ENCODE measurements around the gene GTF2IRD1. TPM values are rescaled to one million over a fixed set of nuclear protein-coding genes. Genes with fewer than 3 reads are reported as not detected.
"Not testable (repeated sequence)": the region's sequence is repeated elsewhere in the genome, so short reads cannot be mapped to it uniquely, and the experiment has no call there.

GTF2IRD1 gene
- total RNA-seq, 2 donors from 2014 or later, result 2.3 to 3.5 TPM

- no peaks in the 10 kb centered on the region for H3K36me3 Mint-ChIP-seq (ENCODE audit: low read depth)
- H3K27ac Mint-ChIP-seq, result no peak overlapping the region
- H3K9me3 ChIP-seq (ENCODE audit: control insufficient read depth, low read length, poor library complexity, severe bottlenecking), result no peaks in the 10 kb centered on the region
- ATAC-seq, result no peak
- H3K4me3 Mint-ChIP-seq, result no peak overlapping the region
- DNase-seq, result no peak
- peaks cover 4% of the 10 kb centered on the region for H3K4me1 Mint-ChIP-seq
- H3K27me3 Mint-ChIP-seq, result no peaks in the 10 kb centered on the region
These were observed 41.7 kb downstream of the GTF2IRD1 start for GRCh38 chr7:74495112-74496086.

GRCh38 chr7:74496272-74496671, 42.6 kb downstream of the GTF2IRD1 start:
- Mint-ChIP-seq H3K36me3 (ENCODE audit: low read depth) (no peaks in the 10 kb centered on the region), H3K4me3 (no peak overlapping the region), H3K4me1 (peaks cover 4% of the 10 kb centered on the region), H3K27ac (no peak overlapping the region), H3K27me3 (no peaks in the 10 kb centered on the region)
- DNase-seq (no peak), ATAC-seq (no peak)
- H3K9me3 ChIP-seq (ENCODE audit: control insufficient read depth, low read length, poor library complexity, severe bottlenecking), result no peaks in the 10 kb centered on the region

- not testable (repeated sequence) for ATAC-seq; H3K4me1 Mint-ChIP-seq; H3K36me3 Mint-ChIP-seq (ENCODE audit: low read depth); H3K27ac Mint-ChIP-seq; H3K27me3 Mint-ChIP-seq; H3K4me3 Mint-ChIP-seq; H3K9me3 ChIP-seq (ENCODE audit: control insufficient read depth, low read length, poor library complexity, severe bottlenecking); DNase-seq
These were observed 43.1 kb downstream of the GTF2IRD1 start for GRCh38 chr7:74496773-74497172.

- Mint-ChIP-seq H3K4me1 (peaks cover 4% of the 10 kb centered on the region), H3K27ac (no peak overlapping the region), H3K27me3 (no peaks in the 10 kb centered on the region), H3K4me3 (no peak overlapping the region), H3K36me3 (ENCODE audit: low read depth) (no peaks in the 10 kb centered on the region)
- DNase-seq, result no peak
- H3K9me3 ChIP-seq (ENCODE audit: control insufficient read depth, low read length, poor library complexity, severe bottlenecking), result no peaks in the 10 kb centered on the region
- no peak for ATAC-seq
These were observed 44.6 kb downstream of the GTF2IRD1 start for GRCh38 chr7:74498354-74498753.

- DNase-seq (no peak), ATAC-seq (no peak)
- no peaks in the 10 kb centered on the region for H3K9me3 ChIP-seq (ENCODE audit: control insufficient read depth, low read length, poor library complexity, severe bottlenecking)
- Mint-ChIP-seq H3K27ac (no peak overlapping the region), H3K4me3 (no peak overlapping the region), H3K27me3 (no peaks in the 10 kb centered on the region), H3K36me3 (ENCODE audit: low read depth) (no peaks in the 10 kb centered on the region), H3K4me1 (peaks cover 4% of the 10 kb centered on the region)
These were observed 45.5 kb downstream of the GTF2IRD1 start for GRCh38 chr7:74498996-74499834.

GRCh38 chr7:74499835-74500388, 46.2 kb downstream of the GTF2IRD1 start:
- H3K9me3 ChIP-seq (ENCODE audit: control insufficient read depth, low read length, poor library complexity, severe bottlenecking), result no peaks in the 10 kb centered on the region
- H3K27me3 Mint-ChIP-seq, result no peaks in the 10 kb centered on the region
- ATAC-seq, result no peak

GRCh38 chr7:74501298-74501697, 47.6 kb downstream of the GTF2IRD1 start:
- Mint-ChIP-seq H3K36me3 (ENCODE audit: low read depth) (no peaks in the 10 kb centered on the region), H3K4me1 (peaks cover 3% of the 10 kb centered on the region), H3K27ac (no peak overlapping the region), H3K27me3 (no peaks in the 10 kb centered on the region), H3K4me3 (no peak overlapping the region)
- DNase-seq (no peak), ATAC-seq (no peak)
- H3K9me3 ChIP-seq (ENCODE audit: control insufficient read depth, low read length, poor library complexity, severe bottlenecking), result no peaks in the 10 kb centered on the region

More at GRCh38 chr7:74499835-74500388, 46.2 kb downstream of the GTF2IRD1 start:
- no peaks in the 10 kb centered on the region for H3K36me3 Mint-ChIP-seq (ENCODE audit: low read depth)
- no peak overlapping the region for H3K4me3 Mint-ChIP-seq
- peaks cover 4% of the 10 kb centered on the region for H3K4me1 Mint-ChIP-seq
- DNase-seq, result no peak
- no peak overlapping the region for H3K27ac Mint-ChIP-seq

GRCh38 chr7:74502216-74502891, 48.6 kb downstream of the GTF2IRD1 start:
- no peaks in the 10 kb centered on the region for H3K9me3 ChIP-seq (ENCODE audit: control insufficient read depth, low read length, poor library complexity, severe bottlenecking)
- H3K27me3 Mint-ChIP-seq, result no peaks in the 10 kb centered on the region
- H3K27ac Mint-ChIP-seq, result no peak overlapping the region
- peaks cover 2% of the 10 kb centered on the region for H3K4me1 Mint-ChIP-seq
- DNase-seq (no peak), ATAC-seq (no peak)
- H3K4me3 Mint-ChIP-seq, result no peak overlapping the region
- no peaks in the 10 kb centered on the region for H3K36me3 Mint-ChIP-seq (ENCODE audit: low read depth)

- H3K9me3 ChIP-seq (ENCODE audit: control insufficient read depth, low read length, poor library complexity, severe bottlenecking), result no peaks in the 10 kb centered on the region
- Mint-ChIP-seq H3K4me1 (no peaks in the 10 kb centered on the region), H3K4me3 (no peak overlapping the region), H3K27ac (no peak overlapping the region), H3K27me3 (no peaks in the 10 kb centered on the region), H3K36me3 (ENCODE audit: low read depth) (no peaks in the 10 kb centered on the region)
- no peak for ATAC-seq
- no peak for DNase-seq
These were observed 49.4 kb downstream of the GTF2IRD1 start for GRCh38 chr7:74503061-74503460.

GRCh38 chr7:74503943-74504342, 50.2 kb downstream of the GTF2IRD1 start:
- DNase-seq (no peak), ATAC-seq (no peak)
- H3K4me1 Mint-ChIP-seq, result no peaks in the 10 kb centered on the region
- no peaks in the 10 kb centered on the region for H3K27me3 Mint-ChIP-seq
- no peak overlapping the region for H3K27ac Mint-ChIP-seq
- H3K9me3 ChIP-seq (ENCODE audit: control insufficient read depth, low read length, poor library complexity, severe bottlenecking), result no peaks in the 10 kb centered on the region
- H3K36me3 Mint-ChIP-seq (ENCODE audit: low read depth), result no peaks in the 10 kb centered on the region
- H3K4me3 Mint-ChIP-seq, result no peak overlapping the region

GRCh38 chr7:74505471-74506324, 52.0 kb downstream of the GTF2IRD1 start:
- no peak for ATAC-seq

GRCh38 chr7:74506325-74506724, 52.6 kb downstream of the GTF2IRD1 start:
- H3K27me3 Mint-ChIP-seq, result no peaks in the 10 kb centered on the region
- H3K27ac Mint-ChIP-seq, result no peak overlapping the region
- no peaks in the 10 kb centered on the region for H3K9me3 ChIP-seq (ENCODE audit: control insufficient read depth, low read length, poor library complexity, severe bottlenecking)
- ATAC-seq (no peak), DNase-seq (no peak)
- no peaks in the 10 kb centered on the region for H3K36me3 Mint-ChIP-seq (ENCODE audit: low read depth)
- H3K4me1 Mint-ChIP-seq, result no peaks in the 10 kb centered on the region
- no peak overlapping the region for H3K4me3 Mint-ChIP-seq

More at GRCh38 chr7:74505471-74506324, 52.0 kb downstream of the GTF2IRD1 start:
- Mint-ChIP-seq H3K27ac (no peak overlapping the region), H3K4me3 (no peak overlapping the region), H3K27me3 (no peaks in the 10 kb centered on the region), H3K36me3 (ENCODE audit: low read depth) (no peaks in the 10 kb centered on the region), H3K4me1 (no peaks in the 10 kb centered on the region)
- no peaks in the 10 kb centered on the region for H3K9me3 ChIP-seq (ENCODE audit: control insufficient read depth, low read length, poor library complexity, severe bottlenecking)
- DNase-seq, result no peak
